Endothelial cell of umbilical vein (primary cell): ENCODE measurements around the gene MTG2. TPM values are rescaled to one million over a fixed set of nuclear protein-coding genes. Genes with fewer than 3 reads are reported as not detected.

Experiments used
- BruUV-seq: library from RNA; stranded (reverse); fragments of 400-500 nt; replicated peaks from 2 replicates; lab custom pipeline; 2021; lab: Mats Ljungman, UMichigan
- CTCF ChIA-PET: fragments of 300-600, 350-600 bp; sonication (Branson Sonifier 250); formaldehyde crosslinking; loops from one replicate; lab custom pipeline; 2021; ENCODE audit warnings: antibody characterized with exemption, inconsistent platforms; lab: Charles Lee
- POLR2A ChIA-PET: fragments of 300-600, 350-600 bp; sonication (Branson Sonifier 250); formaldehyde crosslinking; loops from one replicate; lab custom pipeline; 2021; ENCODE audit warnings: antibody characterized with exemption, inconsistent platforms; lab: Charles Lee
- DNase-seq: peaks from one replicate; pipeline ENCODE4 v3.0.0-alpha.2; 2011; ENCODE audit warnings: low read depth, low spot score
- FAIRE-seq: peaks from 2 replicates; lab custom pipeline; 2011; peaks lifted over from hg19 to GRCh38; lab: Jason Lieb, UNC
- H2AFZ ChIP-seq: 2 replicates; pipeline ENCODE4 v1.6.0; 2012; ENCODE audit warnings: low read depth, low read length, control low read depth, inconsistent platforms
- H3K27ac ChIP-seq: 2 replicates; pipeline ENCODE4 v1.5.1; 2011; ENCODE audit warnings: low read depth, mild to moderate bottlenecking, control low read depth, low read length, moderate library complexity; ENCODE audit not compliant: insufficient read depth
- H3K27me3 ChIP-seq, 2 experiments: 2 replicates each; pipeline versions ENCODE4 v1.6.0 to v1.6.1; 2011; ENCODE audit warnings: low read length in 2 of 2, mixed read lengths in 1 of 2; ENCODE audit not compliant: control insufficient read depth in 2 of 2, insufficient read depth in 2 of 2
- H3K36me3 ChIP-seq, 2 experiments: 2 replicates in 1 of 2; 3 replicates in 1 of 2; pipeline ENCODE4 v1.5.1; 2011; ENCODE audit warnings: low read length in 2 of 2, mild to moderate bottlenecking in 1 of 2, moderate library complexity in 1 of 2; ENCODE audit not compliant: control insufficient read depth in 2 of 2, insufficient read depth in 2 of 2; ENCODE audit errors: extremely low read depth in 1 of 2
- H3K4me1 ChIP-seq: 3 replicates; pipeline ENCODE4 v1.5.1; 2011; ENCODE audit warnings: mild to moderate bottlenecking, low read length; ENCODE audit not compliant: control insufficient read depth, insufficient read depth; ENCODE audit errors: extremely low read depth
- H3K4me2 ChIP-seq: 2 replicates; pipeline ENCODE4 v1.6.1; 2011; ENCODE audit warnings: low read length, control low read depth, mixed read lengths; ENCODE audit not compliant: insufficient read depth
- H3K4me3 ChIP-seq, 3 experiments: fragments of 200-600 bp in 1 of 3; sonication (generic), shearing (Covaris generic) in 1 of 3; replicated peaks in 1 of 3; 2 replicates each; pipeline ENCODE4 v1.5.1; 2011 to 2016; ENCODE audit warnings: control low read depth in 3 of 3, low read length in 3 of 3, mild to moderate bottlenecking in 2 of 3, inconsistent platforms in 1 of 3, low read depth in 1 of 3, moderate library complexity in 1 of 3; ENCODE audit not compliant: insufficient read depth in 1 of 3
- H3K79me2 ChIP-seq: 2 replicates; pipeline ENCODE4 v1.6.0; 2012; ENCODE audit warnings: low read length, inconsistent platforms; ENCODE audit not compliant: control insufficient read depth, insufficient read depth
- H3K9ac ChIP-seq: replicated peaks from 2 replicates; pipeline ENCODE3; 2011; ENCODE audit warnings: low read length, control low read depth; ENCODE audit not compliant: insufficient read depth; ENCODE audit errors: extremely low read depth
- H3K9me1 ChIP-seq: replicated peaks from 3 replicates; pipeline ENCODE4 v1.6.0; 2011; ENCODE audit warnings: mild to moderate bottlenecking, low read length; ENCODE audit not compliant: control insufficient read depth, insufficient read depth; ENCODE audit errors: extremely low read depth
- H3K9me3 ChIP-seq: replicated peaks from 2 replicates; pipeline ENCODE4 v1.5.1; 2012; ENCODE audit warnings: low read length, inconsistent platforms; ENCODE audit not compliant: control insufficient read depth, insufficient read depth
- H4K20me1 ChIP-seq: replicated peaks from 2 replicates; pipeline ENCODE3; 2011; ENCODE audit warnings: mild to moderate bottlenecking, low read length; ENCODE audit not compliant: control insufficient read depth, insufficient read depth; ENCODE audit errors: extremely low read depth
- EZH2 ChIP-seq: IDR thresholded peaks from 2 replicates; pipeline ENCODE4 v1.6.1; 2012; ENCODE audit warnings: borderline replicate concordance, low read depth, mild to moderate bottlenecking, moderate library complexity, low read length, inconsistent platforms; ENCODE audit not compliant: severe bottlenecking
- FOS ChIP-seq: IDR thresholded peaks from 2 replicates; pipeline ENCODE4 v1.6.1; 2011; ENCODE audit warnings: mild to moderate bottlenecking, low read length, moderate library complexity, borderline replicate concordance; ENCODE audit not compliant: insufficient read depth
- GATA2 ChIP-seq: IDR thresholded peaks from 2 replicates; pipeline ENCODE4 v1.7.0; 2011; ENCODE audit warnings: low read depth, mild to moderate bottlenecking, moderate library complexity, mixed read lengths, low read length; ENCODE audit not compliant: insufficient read length, insufficient read depth
- JUN ChIP-seq: IDR thresholded peaks from 2 replicates; pipeline ENCODE4 v1.6.1; 2011; ENCODE audit warnings: borderline replicate concordance, low read depth; ENCODE audit not compliant: insufficient read length, insufficient read depth
- MYC ChIP-seq: IDR thresholded peaks from one replicate; pipeline ENCODE4 v1.6.1; 2011; ENCODE audit warnings: mild to moderate bottlenecking, low read depth, low read length
- POLR2A ChIP-seq: IDR thresholded peaks from 2 replicates; pipeline ENCODE4 v1.6.1; 2012; ENCODE audit warnings: low read depth, mild to moderate bottlenecking, control low read depth, low read length
- POLR2AphosphoS5 ChIP-seq: IDR thresholded peaks from 2 replicates; pipeline ENCODE4 v1.6.1; 2012; ENCODE audit warnings: low read depth, mild to moderate bottlenecking, control low read depth, low read length, moderate library complexity; ENCODE audit not compliant: insufficient read depth
- dilution Hi-C: fragments of 300-500 bp; cut with MboI; formaldehyde crosslinking; loops from one replicate; pipeline ENCODE4 v1.15.0; 2019; ENCODE audit warnings: low sequenced_read_pairs; ENCODE audit not compliant: extremely low pct_ligation_motif_present
- intact Hi-C: fragments of 100-400 bp; cut with micrococcal nuclease; formaldehyde crosslinking; loops from one replicate; pipeline ENCODE4 v1.10.0; 2022
- polyA plus RNA-seq, 4 experiments: library from polyadenylated mRNA; depleted of rRNA in 3 of 4; stranded (reverse) in 3 of 4; unstranded in 1 of 4; fragments of >200 nt; gene quantifications; 2 replicates each; pipeline versions ENCODE4 v1.2.1 to v1.2.3, GENCODE V29; 2011 to 2012; ENCODE audit warnings: missing spikeins in 1 of 4
- total RNA-seq: library from RNA; stranded (reverse); gene quantifications from 2 replicates; pipeline ENCODE4 v1.2.3, GENCODE V29; 2021
- TF ChIP-seq, protein P1 (sequence below): IDR thresholded peaks from 2 replicates; pipeline ENCODE4 v1.6.1; 2011; ENCODE audit not compliant: insufficient read depth, insufficient read length
- TF ChIP-seq, protein P2 (sequence below), 2 donors: IDR thresholded peaks; 1 replicate in 1 of 2; 2 replicates in 1 of 2; pipeline ENCODE4 v1.5.1; 2011; ENCODE audit warnings: low read length in 2 of 2, mild to moderate bottlenecking in 2 of 2, moderate library complexity in 2 of 2, control low read depth in 1 of 2, inconsistent platforms in 1 of 2, low read depth in 1 of 2; ENCODE audit not compliant: insufficient read depth in 1 of 2; ENCODE audit errors: extremely low read depth in 1 of 2

The MTG2 gene
- total and polyA plus RNA-seq, 2 donors (not counting 3 experiments of a cell fraction or from before 2014, with no cell fraction given): 19.9 to 31.6 TPM

DNA sequence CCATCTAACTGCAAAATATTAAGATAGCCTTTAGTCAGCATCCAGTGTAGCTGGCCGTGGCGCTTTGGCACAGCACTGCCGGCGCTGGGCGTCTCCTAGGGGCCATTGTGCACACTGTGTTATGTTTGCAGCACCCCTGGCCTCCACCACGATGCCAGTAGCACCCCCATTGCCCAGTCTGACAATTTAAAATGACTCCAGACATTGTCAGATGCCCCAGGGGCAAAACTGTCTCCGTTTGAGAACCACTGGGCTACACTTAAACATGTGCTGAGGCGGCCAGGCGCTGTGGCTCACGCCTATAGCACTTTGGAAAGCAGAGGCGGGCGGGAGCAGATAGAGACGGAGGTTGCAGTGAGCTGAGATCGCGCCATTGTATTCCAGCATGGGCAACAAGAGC is 6.0 kb upstream of the MTG2 start:
- no peak for FAIRE-seq
- CTCF ChIA-PET: interaction anchor here (1.3 kb wide), 1 partner anchor 10 kb away, joined by 6 read pairs; no protein-coding TSS in a partner anchor
- Histone ChIP-seq H4K20me1 (no peaks in the 10 kb centered on the region), H3K27me3 (no peaks in the 10 kb centered on the region), H3K9ac (no peak overlapping the region), H3K27ac (no peak overlapping the region), H3K4me1 (peaks cover 1% of the 10 kb centered on the region), H2AFZ (no peak overlapping the region), H3K36me3 (peaks cover 2 to 15% of the 10 kb centered on the region in 2 experiments), H3K9me1 (no peaks in the 10 kb centered on the region), H3K9me3 (no peaks in the 10 kb centered on the region), H3K4me3 (no peak overlapping the region), H3K4me2 (no peak overlapping the region), H3K79me2 (no peaks in the 10 kb centered on the region)
- dilution Hi-C loops (no loop called here), intact Hi-C loops (no loop called here)
- no peak for DNase-seq
- POLR2A ChIA-PET: no interaction called here
- BruUV-seq: no TSS peak
- no peak for TF ChIP-seq JUN
- TF ChIP-seq POLR2AphosphoS5: no peak
- TF ChIP-seq, protein P1, sequence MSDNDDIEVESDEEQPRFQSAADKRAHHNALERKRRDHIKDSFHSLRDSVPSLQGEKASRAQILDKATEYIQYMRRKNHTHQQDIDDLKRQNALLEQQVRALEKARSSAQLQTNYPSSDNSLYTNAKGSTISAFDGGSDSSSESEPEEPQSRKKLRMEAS: no peak
- TF ChIP-seq FOS: no peak
- no peak for TF ChIP-seq MYC
- TF ChIP-seq, protein P2, sequence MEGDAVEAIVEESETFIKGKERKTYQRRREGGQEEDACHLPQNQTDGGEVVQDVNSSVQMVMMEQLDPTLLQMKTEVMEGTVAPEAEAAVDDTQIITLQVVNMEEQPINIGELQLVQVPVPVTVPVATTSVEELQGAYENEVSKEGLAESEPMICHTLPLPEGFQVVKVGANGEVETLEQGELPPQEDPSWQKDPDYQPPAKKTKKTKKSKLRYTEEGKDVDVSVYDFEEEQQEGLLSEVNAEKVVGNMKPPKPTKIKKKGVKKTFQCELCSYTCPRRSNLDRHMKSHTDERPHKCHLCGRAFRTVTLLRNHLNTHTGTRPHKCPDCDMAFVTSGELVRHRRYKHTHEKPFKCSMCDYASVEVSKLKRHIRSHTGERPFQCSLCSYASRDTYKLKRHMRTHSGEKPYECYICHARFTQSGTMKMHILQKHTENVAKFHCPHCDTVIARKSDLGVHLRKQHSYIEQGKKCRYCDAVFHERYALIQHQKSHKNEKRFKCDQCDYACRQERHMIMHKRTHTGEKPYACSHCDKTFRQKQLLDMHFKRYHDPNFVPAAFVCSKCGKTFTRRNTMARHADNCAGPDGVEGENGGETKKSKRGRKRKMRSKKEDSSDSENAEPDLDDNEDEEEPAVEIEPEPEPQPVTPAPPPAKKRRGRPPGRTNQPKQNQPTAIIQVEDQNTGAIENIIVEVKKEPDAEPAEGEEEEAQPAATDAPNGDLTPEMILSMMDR (IDR thresholded peaks at IDR 0.05; ENCODE audit: extremely low read depth in 1 of 2, insufficient read depth in 1 of 2, low read depth in 1 of 2, low read length in 2 of 2): no peak
- no peak for TF ChIP-seq POLR2A
- no peak for TF ChIP-seq GATA2
- no peak for TF ChIP-seq EZH2
